Type B pancreatic cell (in vitro differentiated cells): ENCODE data around the gene LRP1-AS. TPM values are rescaled to one million over a fixed set of nuclear protein-coding genes. Genes with fewer than 3 reads are reported as not detected.

Experiments used
- DNase-seq: peaks from one replicate; pipeline ENCODE4 v3.0.0; 2021; ENCODE audit warnings: mixed read lengths; ENCODE audit not compliant: unreplicated experiment; ENCODE audit errors: extremely low spot score
- H3K27ac Mint-ChIP-seq: 2 replicates; pipeline ENCODE4 v1.8.0; 2021; ENCODE audit warnings: mild to moderate bottlenecking, mixed read lengths
- H3K27me3 Mint-ChIP-seq: 2 replicates; pipeline ENCODE4 v1.8.0; 2021; ENCODE audit warnings: mixed read lengths
- H3K36me3 Mint-ChIP-seq: 2 replicates; pipeline ENCODE4 v1.8.0; 2021; ENCODE audit warnings: mixed read lengths
- H3K4me1 Mint-ChIP-seq: one replicate; pipeline ENCODE4 v1.8.0; 2021; ENCODE audit warnings: mixed read lengths; ENCODE audit not compliant: unreplicated experiment
- H3K4me3 Mint-ChIP-seq: 2 replicates; pipeline ENCODE4 v1.8.0; 2021; ENCODE audit warnings: mild to moderate bottlenecking, mixed read lengths
- H3K9me3 Mint-ChIP-seq: 2 replicates; pipeline ENCODE4 v1.8.0; 2021; ENCODE audit warnings: mixed read lengths
- total RNA-seq: library from RNA; stranded (reverse); gene quantifications from 2 replicates; pipeline ENCODE4 v1.2.1, GENCODE V29; 2021; ENCODE audit warnings: low replicate concordance
- TF ChIP-seq, protein P1 (sequence below): fragments of 200-600 bp; sonication (generic); conservative IDR thresholded peaks from 2 replicates; pipeline ENCODE4 v1.5.0; 2021; ENCODE audit warnings: antibody characterized with exemption, mild to moderate bottlenecking

Gene LRP1-AS
- total RNA-seq, 1 donor from 2014 or later, result not detected

DNA sequence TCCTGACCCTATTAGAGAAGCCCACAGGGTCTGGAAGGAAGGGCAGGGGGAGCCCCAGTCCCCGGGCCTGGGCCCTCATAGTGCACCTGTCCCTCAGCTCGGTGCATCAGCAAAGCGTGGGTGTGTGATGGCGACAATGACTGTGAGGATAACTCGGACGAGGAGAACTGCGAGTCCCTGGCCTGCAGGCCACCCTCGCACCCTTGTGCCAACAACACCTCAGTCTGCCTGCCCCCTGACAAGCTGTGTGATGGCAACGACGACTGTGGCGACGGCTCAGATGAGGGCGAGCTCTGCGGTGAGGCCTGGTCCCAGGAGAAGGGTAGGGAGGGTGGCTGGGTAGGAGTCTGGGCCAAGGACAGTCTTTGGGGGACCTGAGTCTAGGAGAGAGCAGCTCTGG, 26.3 kb upstream of the LRP1-AS start:
- peaks cover 19% of the 10 kb centered on the region for H3K4me1 Mint-ChIP-seq
- peaks cover 24% of the 10 kb centered on the region for H3K36me3 Mint-ChIP-seq
- H3K4me3 Mint-ChIP-seq, result no peak overlapping the region
- H3K27me3 Mint-ChIP-seq, result no peaks in the 10 kb centered on the region
- no peak for DNase-seq
- H3K9me3 Mint-ChIP-seq, result no peaks in the 10 kb centered on the region
- TF ChIP-seq, protein P1, sequence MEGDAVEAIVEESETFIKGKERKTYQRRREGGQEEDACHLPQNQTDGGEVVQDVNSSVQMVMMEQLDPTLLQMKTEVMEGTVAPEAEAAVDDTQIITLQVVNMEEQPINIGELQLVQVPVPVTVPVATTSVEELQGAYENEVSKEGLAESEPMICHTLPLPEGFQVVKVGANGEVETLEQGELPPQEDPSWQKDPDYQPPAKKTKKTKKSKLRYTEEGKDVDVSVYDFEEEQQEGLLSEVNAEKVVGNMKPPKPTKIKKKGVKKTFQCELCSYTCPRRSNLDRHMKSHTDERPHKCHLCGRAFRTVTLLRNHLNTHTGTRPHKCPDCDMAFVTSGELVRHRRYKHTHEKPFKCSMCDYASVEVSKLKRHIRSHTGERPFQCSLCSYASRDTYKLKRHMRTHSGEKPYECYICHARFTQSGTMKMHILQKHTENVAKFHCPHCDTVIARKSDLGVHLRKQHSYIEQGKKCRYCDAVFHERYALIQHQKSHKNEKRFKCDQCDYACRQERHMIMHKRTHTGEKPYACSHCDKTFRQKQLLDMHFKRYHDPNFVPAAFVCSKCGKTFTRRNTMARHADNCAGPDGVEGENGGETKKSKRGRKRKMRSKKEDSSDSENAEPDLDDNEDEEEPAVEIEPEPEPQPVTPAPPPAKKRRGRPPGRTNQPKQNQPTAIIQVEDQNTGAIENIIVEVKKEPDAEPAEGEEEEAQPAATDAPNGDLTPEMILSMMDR, result no peak
- H3K27ac Mint-ChIP-seq, result no peak overlapping the region

GRCh38 chr12:57173089-57173488, 25.7 kb upstream of the LRP1-AS start:
- TF ChIP-seq, protein P1, result peak; percentile 72
- no peak overlapping the region for H3K4me3 Mint-ChIP-seq
- H3K9me3 Mint-ChIP-seq, result no peaks in the 10 kb centered on the region
- H3K36me3 Mint-ChIP-seq, result peaks cover 20% of the 10 kb centered on the region
- no peak for DNase-seq
- peaks cover 19% of the 10 kb centered on the region for H3K4me1 Mint-ChIP-seq
- H3K27ac Mint-ChIP-seq, result peak overlapping the region; percentile 40
- no peaks in the 10 kb centered on the region for H3K27me3 Mint-ChIP-seq

DNA sequence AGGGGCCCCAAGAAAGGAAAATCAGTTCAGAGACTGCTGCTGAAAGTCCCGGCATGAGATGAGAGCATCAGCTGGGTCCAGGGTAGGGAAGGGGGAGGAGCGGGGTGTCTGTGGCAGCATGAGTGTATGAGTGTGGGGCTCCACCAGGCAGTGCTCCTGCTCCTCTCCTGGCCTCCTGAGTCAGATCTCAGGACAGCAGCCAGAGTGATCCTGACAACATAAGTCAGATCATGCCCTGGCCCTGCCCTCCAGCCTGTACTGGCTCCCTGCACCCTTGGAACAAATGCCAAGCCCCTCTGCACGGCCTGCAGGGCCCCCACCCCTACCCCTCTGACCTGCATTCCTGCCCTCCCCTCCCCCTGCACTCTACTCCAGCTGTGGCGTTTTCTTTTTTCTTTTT, 24.2 kb upstream of the LRP1-AS start:
- H3K4me3 Mint-ChIP-seq, result no peak overlapping the region
- peaks cover 20% of the 10 kb centered on the region for H3K36me3 Mint-ChIP-seq
- TF ChIP-seq, protein P1, result no peak
- H3K9me3 Mint-ChIP-seq, result no peaks in the 10 kb centered on the region
- peak overlapping the region; percentile 57 for H3K27ac Mint-ChIP-seq
- peaks cover 19% of the 10 kb centered on the region for H3K4me1 Mint-ChIP-seq
- no peak for DNase-seq
- no peaks in the 10 kb centered on the region for H3K27me3 Mint-ChIP-seq

- Mint-ChIP-seq H3K4me1 (peaks cover 19% of the 10 kb centered on the region), H3K36me3 (peaks cover 24% of the 10 kb centered on the region), H3K4me3 (no peak overlapping the region), H3K27me3 (no peaks in the 10 kb centered on the region), H3K9me3 (no peaks in the 10 kb centered on the region), H3K27ac (peak overlapping the region; percentile 57)
- DNase-seq, result no peak
- TF ChIP-seq, protein P1, result no peak
Measured at GRCh38 chr12:57170927-57171326, 23.5 kb upstream of the LRP1-AS start.

GRCh38 chr12:57170408-57170807, 23.0 kb upstream of the LRP1-AS start:
- Mint-ChIP-seq H3K4me1 (peaks cover 19% of the 10 kb centered on the region), H3K27ac (peak overlapping the region; percentile 57), H3K36me3 (peaks cover 24% of the 10 kb centered on the region), H3K27me3 (no peaks in the 10 kb centered on the region), H3K4me3 (no peak overlapping the region), H3K9me3 (no peaks in the 10 kb centered on the region)
- no peak for DNase-seq
- TF ChIP-seq, protein P1, result no peak

DNA sequence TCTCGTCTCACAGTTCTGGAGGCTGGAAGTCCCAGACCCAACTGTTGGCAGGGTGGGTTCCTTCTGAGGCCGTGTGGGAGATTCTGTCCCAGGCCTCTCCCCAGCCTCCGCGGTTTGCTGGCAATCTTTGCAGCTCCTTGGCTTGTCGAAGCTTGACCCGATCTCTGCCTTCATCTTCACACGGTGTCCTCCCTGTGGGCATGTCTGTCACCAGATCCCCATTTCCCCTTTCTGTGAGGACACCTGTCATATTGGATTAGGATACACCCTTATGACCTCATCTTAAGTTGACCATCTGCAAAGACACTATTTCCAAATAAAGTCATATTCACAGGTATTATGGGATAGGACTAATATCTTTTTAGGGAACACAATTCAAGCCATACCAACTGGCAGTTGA, 22.6 kb upstream of the LRP1-AS start:
- Mint-ChIP-seq H3K27ac (no peak overlapping the region), H3K9me3 (no peaks in the 10 kb centered on the region), H3K27me3 (no peaks in the 10 kb centered on the region), H3K36me3 (peaks cover 27% of the 10 kb centered on the region), H3K4me1 (peaks cover 19% of the 10 kb centered on the region), H3K4me3 (no peak overlapping the region)
- no peak for DNase-seq
- TF ChIP-seq, protein P1, result no peak
